ENCODE measurements around the gene ATP5F1D. TPM values are rescaled to one million over a fixed set of nuclear protein-coding genes. Genes with fewer than 3 reads are reported as not detected.

Gene ATP5F1D
- total RNA-seq, 2 donors from 2014 or later: 163 to 215 TPM

GRCh38 chr19:1214862-1215731, 26.5 kb upstream of the ATP5F1D start:
- H3K27ac Mint-ChIP-seq: no peak overlapping the region

GRCh38 chr19:1216756-1217155, 24.8 kb upstream of the ATP5F1D start:
- Mint-ChIP-seq H3K27me3 (no peaks in the 10 kb centered on the region), H3K27ac (no peak overlapping the region)
- ATAC-seq: no peak

More at GRCh38 chr19:1214862-1215731, 26.5 kb upstream of the ATP5F1D start:
- H3K4me1 Mint-ChIP-seq (ENCODE audit: low read depth in 2 of 2): peaks cover 11 to 13% of the 10 kb centered on the region in 2 donors
- ATAC-seq: no peak
- no peaks in the 10 kb centered on the region for H3K27me3 Mint-ChIP-seq
- H3K36me3 Mint-ChIP-seq: no peaks in the 10 kb centered on the region
- H3K9me3 Mint-ChIP-seq: no peaks in the 10 kb centered on the region
- H3K4me3 Mint-ChIP-seq: no peak overlapping the region
- peak; percentile 59 for DNase-seq (ENCODE audit: low spot score)

GRCh38 chr19:1217366-1217765, 24.2 kb upstream of the ATP5F1D start:
- Mint-ChIP-seq H3K36me3 (no peaks in the 10 kb centered on the region), H3K27me3 (no peaks in the 10 kb centered on the region), H3K9me3 (no peaks in the 10 kb centered on the region), H3K27ac (no peak overlapping the region), H3K4me1 (ENCODE audit: low read depth in 2 of 2) (peaks cover 11 to 13% of the 10 kb centered on the region in 2 donors), H3K4me3 (no peak overlapping the region)
- no peak for ATAC-seq
- DNase-seq (ENCODE audit: low spot score): no peak

More at GRCh38 chr19:1216756-1217155, 24.8 kb upstream of the ATP5F1D start:
- Mint-ChIP-seq H3K4me3 (no peak overlapping the region), H3K4me1 (ENCODE audit: low read depth in 2 of 2) (peaks cover 11 to 13% of the 10 kb centered on the region in 2 donors), H3K36me3 (no peaks in the 10 kb centered on the region), H3K9me3 (no peaks in the 10 kb centered on the region)
- no peak for DNase-seq (ENCODE audit: low spot score)

- no peaks in the 10 kb centered on the region for H3K9me3 Mint-ChIP-seq
- no peaks in the 10 kb centered on the region for H3K36me3 Mint-ChIP-seq
- no peak for DNase-seq (ENCODE audit: low spot score)
- peaks cover 4% of the 10 kb centered on the region in 2 donors for H3K4me1 Mint-ChIP-seq (ENCODE audit: low read depth in 2 of 2)
- no peak for ATAC-seq
- no peaks in the 10 kb centered on the region for H3K27me3 Mint-ChIP-seq
- no peak overlapping the region for H3K27ac Mint-ChIP-seq
- no peak overlapping the region for H3K4me3 Mint-ChIP-seq
Measured at GRCh38 chr19:1218751-1219567, 22.6 kb upstream of the ATP5F1D start.

- Mint-ChIP-seq H3K4me1 (ENCODE audit: low read depth in 2 of 2) (no peaks in the 10 kb centered on the region), H3K27me3 (no peaks in the 10 kb centered on the region), H3K9me3 (no peaks in the 10 kb centered on the region), H3K27ac (no peak overlapping the region), H3K36me3 (no peaks in the 10 kb centered on the region), H3K4me3 (no peak overlapping the region)
- ATAC-seq: no peak
- no peak for DNase-seq (ENCODE audit: low spot score)
Measured at GRCh38 chr19:1219786-1220476, 21.6 kb upstream of the ATP5F1D start.

GRCh38 chr19:1220477-1220930, 21.0 kb upstream of the ATP5F1D start:
- ATAC-seq (no peak), DNase-seq (ENCODE audit: low spot score) (no peak)
- H3K4me3 Mint-ChIP-seq: no peak overlapping the region
- no peaks in the 10 kb centered on the region for H3K9me3 Mint-ChIP-seq
- H3K27ac Mint-ChIP-seq: no peak overlapping the region
- no peaks in the 10 kb centered on the region for H3K4me1 Mint-ChIP-seq (ENCODE audit: low read depth in 2 of 2)
- H3K36me3 Mint-ChIP-seq: no peaks in the 10 kb centered on the region
- H3K27me3 Mint-ChIP-seq: no peaks in the 10 kb centered on the region

- DNase-seq (ENCODE audit: low spot score): no peak
- no peak overlapping the region for H3K4me3 Mint-ChIP-seq
- H3K9me3 Mint-ChIP-seq: no peaks in the 10 kb centered on the region
- no peak for ATAC-seq
- no peak overlapping the region for H3K27ac Mint-ChIP-seq
- no peaks in the 10 kb centered on the region for H3K4me1 Mint-ChIP-seq (ENCODE audit: low read depth in 2 of 2)
- H3K36me3 Mint-ChIP-seq: no peaks in the 10 kb centered on the region
- H3K27me3 Mint-ChIP-seq: no peaks in the 10 kb centered on the region
Measured at GRCh38 chr19:1220976-1221903, 20.3 kb upstream of the ATP5F1D start.

- Mint-ChIP-seq H3K4me1 (ENCODE audit: low read depth in 2 of 2) (no peaks in the 10 kb centered on the region), H3K9me3 (no peaks in the 10 kb centered on the region), H3K27ac (no peak overlapping the region), H3K4me3 (no peak overlapping the region), H3K36me3 (no peaks in the 10 kb centered on the region), H3K27me3 (no peaks in the 10 kb centered on the region)
- DNase-seq (ENCODE audit: low spot score) (no peak), ATAC-seq (no peak)
Measured at GRCh38 chr19:1221904-1222255, 19.7 kb upstream of the ATP5F1D start.

- DNase-seq (ENCODE audit: low spot score) (no peak), ATAC-seq (no peak)
- no peaks in the 10 kb centered on the region for H3K27me3 Mint-ChIP-seq
- H3K9me3 Mint-ChIP-seq: no peaks in the 10 kb centered on the region
- H3K4me1 Mint-ChIP-seq (ENCODE audit: low read depth in 2 of 2): no peaks in the 10 kb centered on the region
- no peak overlapping the region for H3K27ac Mint-ChIP-seq
- no peaks in the 10 kb centered on the region for H3K36me3 Mint-ChIP-seq
- H3K4me3 Mint-ChIP-seq: no peak overlapping the region
Measured at GRCh38 chr19:1222394-1222793, 19.2 kb upstream of the ATP5F1D start.

GRCh38 chr19:1223018-1223855, 18.3 kb upstream of the ATP5F1D start:
- Mint-ChIP-seq H3K4me3 (no peak overlapping the region), H3K4me1 (ENCODE audit: low read depth in 2 of 2) (no peaks in the 10 kb centered on the region), H3K27ac (no peak overlapping the region), H3K9me3 (no peaks in the 10 kb centered on the region), H3K36me3 (no peaks in the 10 kb centered on the region), H3K27me3 (no peaks in the 10 kb centered on the region)
- peak in 1 of 2 donors; percentile 14 for ATAC-seq
- DNase-seq (ENCODE audit: low spot score): no peak

- Mint-ChIP-seq H3K36me3 (no peaks in the 10 kb centered on the region), H3K4me3 (no peak overlapping the region), H3K27ac (no peak overlapping the region)
Measured at GRCh38 chr19:1224047-1224825, 17.3 kb upstream of the ATP5F1D start.

GRCh38 chr19:1224847-1225246, 16.7 kb upstream of the ATP5F1D start:
- ATAC-seq (no peak), DNase-seq (ENCODE audit: low spot score) (no peak)
- no peak overlapping the region for H3K4me3 Mint-ChIP-seq
- no peaks in the 10 kb centered on the region for H3K4me1 Mint-ChIP-seq (ENCODE audit: low read depth in 2 of 2)
- no peak overlapping the region for H3K27ac Mint-ChIP-seq
- no peaks in the 10 kb centered on the region for H3K36me3 Mint-ChIP-seq
- no peaks in the 10 kb centered on the region for H3K27me3 Mint-ChIP-seq
- no peaks in the 10 kb centered on the region for H3K9me3 Mint-ChIP-seq

More at GRCh38 chr19:1224047-1224825, 17.3 kb upstream of the ATP5F1D start:
- no peaks in the 10 kb centered on the region for H3K4me1 Mint-ChIP-seq (ENCODE audit: low read depth in 2 of 2)
- ATAC-seq (no peak), DNase-seq (ENCODE audit: low spot score) (no peak)
- H3K9me3 Mint-ChIP-seq: no peaks in the 10 kb centered on the region
- no peaks in the 10 kb centered on the region for H3K27me3 Mint-ChIP-seq
